OCI-LY7 (cell line): ENCODE results near the gene LINC00237.

Source experiments
- CTCF ChIP-seq: fragments of 200-600 bp; sonication (generic); conservative IDR thresholded peaks from 2 replicates; pipeline ENCODE4 v1.5.1; 2014; ENCODE audit warnings: mild to moderate bottlenecking, antibody characterized with exemption, low read length, moderate library complexity, mixed read lengths
- EZH2phosphoT487 ChIP-seq: fragments of 200-600 bp; sonication (generic); IDR thresholded peaks from 2 replicates; pipeline ENCODE4 v1.6.1; 2018; ENCODE audit warnings: low read depth, borderline replicate concordance, mild to moderate bottlenecking, mixed run types, antibody characterized with exemption, low read length, moderate library complexity, mixed read lengths

GRCh38 chr20:21139881-21140566, 33.9 kb upstream of the LINC00237 start:
- no peak for TF ChIP-seq CTCF
- TF ChIP-seq EZH2phosphoT487, result no peak
